A673 (cell line): ENCODE results near the gene LAT. TPM values are rescaled to one million over a fixed set of nuclear protein-coding genes. Genes with fewer than 3 reads are reported as not detected.

Source experiments
- BruUV-seq: library from RNA; stranded (reverse); fragments of 400-500 nt; replicated peaks from 2 replicates; lab custom pipeline; 2021; lab: Mats Ljungman, UMichigan
- CTCF ChIA-PET: fragments of 300-600 bp; sonication (Branson Sonifier 250); formaldehyde crosslinking; loops from one replicate; lab custom pipeline; 2022; ENCODE audit warnings: antibody characterized with exemption; lab: Charles Lee
- POLR2A ChIA-PET: fragments of 300-600 bp; sonication (Branson Sonifier 250); formaldehyde crosslinking; loops from one replicate; lab custom pipeline; 2022; ENCODE audit warnings: antibody characterized with exemption; ENCODE audit not compliant: low non-redundant PET; lab: Charles Lee
- DNase-seq: peaks from one replicate; pipeline ENCODE4 v3.0.0-alpha.2; 2015; ENCODE audit warnings: low spot score
- H3K27ac ChIP-seq: fragments of 200-600 bp; sonication (generic); 2 replicates; pipeline ENCODE4 v1.5.1; 2016; ENCODE audit warnings: mixed run types, low read depth, mild to moderate bottlenecking, mixed read lengths, antibody characterized with exemption, low read length; ENCODE audit not compliant: poor library complexity, severe bottlenecking
- H3K27me3 ChIP-seq: fragments of 200-600 bp; sonication (generic); replicated peaks from 2 replicates; pipeline ENCODE4 v1.6.1; 2017; ENCODE audit warnings: mixed run types, low read depth, mild to moderate bottlenecking, mixed read lengths, antibody characterized with exemption, low read length; ENCODE audit not compliant: insufficient read depth, poor library complexity
- H3K36me3 ChIP-seq: fragments of 200-600 bp; sonication (generic); 2 replicates; pipeline ENCODE4 v1.6.1; 2016; ENCODE audit warnings: mixed run types, mild to moderate bottlenecking, mixed read lengths, antibody characterized with exemption, low read length; ENCODE audit not compliant: insufficient read depth, poor library complexity, severe bottlenecking
- H3K4me1 ChIP-seq: fragments of 200-600 bp; sonication (generic); 2 replicates; pipeline ENCODE4 v1.6.1; 2017; ENCODE audit warnings: mixed run types, mild to moderate bottlenecking, mixed read lengths, antibody characterized with exemption, low read length; ENCODE audit not compliant: insufficient read depth, poor library complexity, severe bottlenecking
- H3K4me3 ChIP-seq: fragments of 200-600 bp; sonication (generic); 2 replicates; pipeline ENCODE4 v1.5.1; 2016; ENCODE audit warnings: low read depth, mixed run types, mild to moderate bottlenecking, mixed read lengths, low read length; ENCODE audit not compliant: poor library complexity, severe bottlenecking
- H3K9me3 ChIP-seq: fragments of 200-600 bp; sonication (generic); 2 replicates; pipeline ENCODE4 v1.6.1; 2016; ENCODE audit warnings: mixed run types, low read depth, mild to moderate bottlenecking, mixed read lengths, antibody characterized with exemption, low read length; ENCODE audit not compliant: poor library complexity, severe bottlenecking
- CTCF ChIP-seq: fragments of 300-800, 200-600 bp; sonication (generic); conservative IDR thresholded peaks from 2 replicates; pipeline ENCODE4 v1.5.1; 2017; ENCODE audit warnings: low read depth, mild to moderate bottlenecking, antibody characterized with exemption, low read length, moderate library complexity, mixed read lengths
- EZH2 ChIP-seq: fragments of 200-600 bp; sonication (generic); IDR thresholded peaks from 2 replicates; pipeline ENCODE4 v1.6.1; 2017; ENCODE audit warnings: borderline replicate concordance, low read depth, mild to moderate bottlenecking, mixed read lengths, antibody characterized with exemption, low read length; ENCODE audit not compliant: poor library complexity, severe bottlenecking
- intact Hi-C: fragments of 100-400 bp; cut with micrococcal nuclease; formaldehyde crosslinking; loops from one replicate; pipeline ENCODE4 v1.10.0; 2022; ENCODE audit not compliant: unreplicated experiment
- total RNA-seq: library from RNA; stranded (reverse); gene quantifications from 2 replicates; pipeline ENCODE4 v1.2.3, GENCODE V29; 2021

The LAT gene
- total RNA-seq, 1 experiment from 2014 or later = 2.8 TPM

- no peaks in the 10 kb centered on the region for H3K27me3 ChIP-seq
- H3K27ac ChIP-seq = no peak overlapping the region
- no peaks in the 10 kb centered on the region for H3K9me3 ChIP-seq
- POLR2A ChIA-PET = no interaction called here
- TF ChIP-seq EZH2 (no peak), CTCF (no peak)
- no peak for DNase-seq
- CTCF ChIA-PET = no interaction called here
- no TSS peak for BruUV-seq
- H3K4me3 ChIP-seq = no peak overlapping the region
- intact Hi-C loops = no loop called here
- no peaks in the 10 kb centered on the region for H3K36me3 ChIP-seq
- peaks cover 5% of the 10 kb centered on the region for H3K4me1 ChIP-seq
These were observed 43.8 kb downstream of the LAT start for GRCh38 chr16:29028457-29029167.

GRCh38 chr16:29029168-29029994 lies 44.5 kb downstream of the LAT start:
- no TSS peak for BruUV-seq
- H3K27me3 ChIP-seq = no peaks in the 10 kb centered on the region
- intact Hi-C loops = no loop called here
- POLR2A ChIA-PET = no interaction called here
- peaks cover 5% of the 10 kb centered on the region for H3K4me1 ChIP-seq
- peak; percentile 68 for DNase-seq
- H3K9me3 ChIP-seq = no peaks in the 10 kb centered on the region
- TF ChIP-seq EZH2 (no peak), CTCF (no peak)
- no peak overlapping the region for H3K27ac ChIP-seq
- CTCF ChIA-PET = no interaction called here
- H3K4me3 ChIP-seq = no peak overlapping the region
- no peaks in the 10 kb centered on the region for H3K36me3 ChIP-seq

- Histone ChIP-seq H3K4me3 (no peak overlapping the region), H3K27me3 (no peaks in the 10 kb centered on the region), H3K36me3 (no peaks in the 10 kb centered on the region), H3K27ac (no peak overlapping the region), H3K9me3 (no peaks in the 10 kb centered on the region), H3K4me1 (peaks cover 5% of the 10 kb centered on the region)
- no TSS peak for BruUV-seq
- intact Hi-C loops = no loop called here
- ChIA-PET CTCF (no interaction called here), POLR2A (no interaction called here)
- no peak for DNase-seq
- TF ChIP-seq EZH2 = no peak
- TF ChIP-seq CTCF = no peak
These were observed 45.4 kb downstream of the LAT start for GRCh38 chr16:29030086-29030840.
